ENCODE results near the gene AK5.

The AK5 gene

GRCh38 chr1:77484334-77484733 is 202.5 kb downstream of the AK5 start:
- no peak for DNase-seq (ENCODE audit: low read depth)
- TF ChIP-seq, protein P1, sequence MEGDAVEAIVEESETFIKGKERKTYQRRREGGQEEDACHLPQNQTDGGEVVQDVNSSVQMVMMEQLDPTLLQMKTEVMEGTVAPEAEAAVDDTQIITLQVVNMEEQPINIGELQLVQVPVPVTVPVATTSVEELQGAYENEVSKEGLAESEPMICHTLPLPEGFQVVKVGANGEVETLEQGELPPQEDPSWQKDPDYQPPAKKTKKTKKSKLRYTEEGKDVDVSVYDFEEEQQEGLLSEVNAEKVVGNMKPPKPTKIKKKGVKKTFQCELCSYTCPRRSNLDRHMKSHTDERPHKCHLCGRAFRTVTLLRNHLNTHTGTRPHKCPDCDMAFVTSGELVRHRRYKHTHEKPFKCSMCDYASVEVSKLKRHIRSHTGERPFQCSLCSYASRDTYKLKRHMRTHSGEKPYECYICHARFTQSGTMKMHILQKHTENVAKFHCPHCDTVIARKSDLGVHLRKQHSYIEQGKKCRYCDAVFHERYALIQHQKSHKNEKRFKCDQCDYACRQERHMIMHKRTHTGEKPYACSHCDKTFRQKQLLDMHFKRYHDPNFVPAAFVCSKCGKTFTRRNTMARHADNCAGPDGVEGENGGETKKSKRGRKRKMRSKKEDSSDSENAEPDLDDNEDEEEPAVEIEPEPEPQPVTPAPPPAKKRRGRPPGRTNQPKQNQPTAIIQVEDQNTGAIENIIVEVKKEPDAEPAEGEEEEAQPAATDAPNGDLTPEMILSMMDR (IDR thresholded peaks at IDR 0.05; ENCODE audit: insufficient read depth, low read depth, low read length, missing control alignments): no peak
- H3K4me3 ChIP-seq (ENCODE audit: low read length): no peak overlapping the region

GRCh38 chr1:77484926-77485325 is 203.1 kb downstream of the AK5 start:
- TF ChIP-seq, protein P1 (IDR thresholded peaks at IDR 0.05; ENCODE audit: insufficient read depth, low read depth, low read length, missing control alignments): no peak
- no peak for DNase-seq (ENCODE audit: low read depth)
- no peak overlapping the region for H3K4me3 ChIP-seq (ENCODE audit: low read length)

DNA sequence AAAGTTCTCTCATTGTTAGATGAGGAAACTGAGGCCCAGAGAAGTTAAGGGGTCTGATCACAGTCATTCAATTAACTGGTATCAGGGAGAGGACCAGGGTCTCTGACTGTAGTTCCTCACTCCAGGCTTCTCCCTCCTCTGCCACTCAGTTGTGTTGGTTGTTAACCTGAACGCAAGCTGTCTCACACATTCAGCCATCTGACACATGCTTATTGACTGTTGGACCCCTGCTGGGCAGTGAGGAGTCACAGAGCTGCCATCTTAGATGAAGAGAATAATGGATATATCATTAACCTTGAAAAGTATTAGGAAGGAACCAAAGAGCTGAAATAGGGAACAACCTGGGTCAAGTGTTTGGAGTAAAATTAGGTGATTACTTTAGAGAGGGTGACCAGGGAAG is 205.8 kb downstream of the AK5 start:
- TF ChIP-seq, protein P1 (IDR thresholded peaks at IDR 0.05; ENCODE audit: insufficient read depth, low read depth, low read length, missing control alignments): no peak
- H3K4me3 ChIP-seq (ENCODE audit: low read length): no peak overlapping the region
- DNase-seq (ENCODE audit: low read depth): no peak

DNA sequence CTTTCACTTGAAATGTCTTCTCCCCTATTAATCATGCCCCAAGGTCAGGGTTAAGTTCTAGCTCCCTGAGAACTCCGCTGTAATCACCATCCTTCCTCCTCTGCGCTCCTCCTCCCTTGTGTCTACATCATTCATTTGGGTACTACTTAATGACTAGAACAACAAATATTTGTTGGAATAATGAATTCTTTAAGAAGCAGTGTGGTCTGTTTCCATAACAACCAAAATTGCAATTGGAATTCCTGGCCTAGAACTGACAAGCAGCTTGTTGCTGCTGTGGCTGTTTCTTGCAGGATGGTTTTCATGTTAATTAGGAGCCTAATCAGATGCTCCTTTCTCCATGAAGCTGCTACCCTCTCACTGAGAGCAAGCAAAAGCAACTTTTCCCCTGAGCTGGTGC is 208.1 kb downstream of the AK5 start:
- TF ChIP-seq, protein P1 (IDR thresholded peaks at IDR 0.05; ENCODE audit: insufficient read depth, low read depth, low read length, missing control alignments): no peak
- H3K4me3 ChIP-seq (ENCODE audit: low read length): no peak overlapping the region
- DNase-seq (ENCODE audit: low read depth): no peak

GRCh38 chr1:77494026-77494425 is 212.2 kb downstream of the AK5 start:
- TF ChIP-seq, protein P1 (IDR thresholded peaks at IDR 0.05; ENCODE audit: insufficient read depth, low read depth, low read length, missing control alignments): no peak
- no peak overlapping the region for H3K4me3 ChIP-seq (ENCODE audit: low read length)
- DNase-seq (ENCODE audit: low read depth): no peak

GRCh38 chr1:77498918-77499317 is 217.1 kb downstream of the AK5 start:
- DNase-seq (ENCODE audit: low read depth): no peak
- TF ChIP-seq, protein P1 (IDR thresholded peaks at IDR 0.05; ENCODE audit: insufficient read depth, low read depth, low read length, missing control alignments): no peak
- no peak overlapping the region for H3K4me3 ChIP-seq (ENCODE audit: low read length)

- no peak overlapping the region for H3K4me3 ChIP-seq (ENCODE audit: low read length)
- TF ChIP-seq, protein P1 (IDR thresholded peaks at IDR 0.05; ENCODE audit: insufficient read depth, low read depth, low read length, missing control alignments): no peak
- no peak for DNase-seq (ENCODE audit: low read depth)
Measured at GRCh38 chr1:77499466-77499865, 217.6 kb downstream of the AK5 start.

Data from epithelial cell of esophagus (primary cell).